Lower lobe of right lung (tissue), 2 donors: ENCODE measurements around the gene CYB5B. TPM values are rescaled to one million over a fixed set of nuclear protein-coding genes. Genes with fewer than 3 reads are reported as not detected.

ENCODE experiments used
- ATAC-seq, 2 donors: fragments of 200-7000 bp; cut with Tn5 transposase; one replicate each; pipeline ENCODE4 v1.9.1; 2020 to 2022; ENCODE audit warnings: mild to moderate bottlenecking in 2 of 2, moderate library complexity in 2 of 2
- DNase-seq: peaks from one replicate; pipeline ENCODE4 v3.0.0-alpha.2; 2020
- H3K27ac ChIP-seq: fragments of 200-600 bp; one replicate; pipeline ENCODE4 v1.8.0; 2022
- H3K27me3 ChIP-seq: fragments of 200-600 bp; one replicate; pipeline ENCODE4 v1.8.0; 2022; ENCODE audit warnings: low read depth
- H3K36me3 ChIP-seq: fragments of 200-600 bp; one replicate; pipeline ENCODE4 v1.8.0; 2022; ENCODE audit warnings: mild to moderate bottlenecking
- H3K4me1 ChIP-seq: fragments of 200-600 bp; one replicate; pipeline ENCODE4 v1.8.0; 2022
- H3K4me3 ChIP-seq: fragments of 200-600 bp; one replicate; pipeline ENCODE4 v1.8.0; 2022; ENCODE audit warnings: mild to moderate bottlenecking
- H3K9me3 ChIP-seq: fragments of 200-600 bp; one replicate; pipeline ENCODE4 v1.8.0; 2022
- CTCF ChIP-seq: fragments of 200-600 bp; IDR thresholded peaks from one replicate; pipeline ENCODE4 v1.8.0; 2022; ENCODE audit warnings: antibody characterized with exemption, mild to moderate bottlenecking
- intact Hi-C: fragments of 100-400 bp; cut with DNase I; formaldehyde crosslinking; loops from one replicate; pipeline ENCODE4 v1.11.0; 2022
- total RNA-seq: library from RNA; stranded (reverse); fragmentation: NEBNext Ultra II Directional; extraction: Animal tissue kit (Norgen Biotek cat#: 25700); gene quantifications from one replicate; pipeline ENCODE4 v1.2.1, GENCODE V29; 2021
- donor health status: DM: no; HTN: yes; CAD: no; lungs with severe emphysema.

The CYB5B gene
- total RNA-seq, 1 donor from 2014 or later, result 78.2 TPM

- no peak for ATAC-seq
These were observed 14.0 kb upstream of the CYB5B start for GRCh38 chr16:69410219-69410990.

DNA sequence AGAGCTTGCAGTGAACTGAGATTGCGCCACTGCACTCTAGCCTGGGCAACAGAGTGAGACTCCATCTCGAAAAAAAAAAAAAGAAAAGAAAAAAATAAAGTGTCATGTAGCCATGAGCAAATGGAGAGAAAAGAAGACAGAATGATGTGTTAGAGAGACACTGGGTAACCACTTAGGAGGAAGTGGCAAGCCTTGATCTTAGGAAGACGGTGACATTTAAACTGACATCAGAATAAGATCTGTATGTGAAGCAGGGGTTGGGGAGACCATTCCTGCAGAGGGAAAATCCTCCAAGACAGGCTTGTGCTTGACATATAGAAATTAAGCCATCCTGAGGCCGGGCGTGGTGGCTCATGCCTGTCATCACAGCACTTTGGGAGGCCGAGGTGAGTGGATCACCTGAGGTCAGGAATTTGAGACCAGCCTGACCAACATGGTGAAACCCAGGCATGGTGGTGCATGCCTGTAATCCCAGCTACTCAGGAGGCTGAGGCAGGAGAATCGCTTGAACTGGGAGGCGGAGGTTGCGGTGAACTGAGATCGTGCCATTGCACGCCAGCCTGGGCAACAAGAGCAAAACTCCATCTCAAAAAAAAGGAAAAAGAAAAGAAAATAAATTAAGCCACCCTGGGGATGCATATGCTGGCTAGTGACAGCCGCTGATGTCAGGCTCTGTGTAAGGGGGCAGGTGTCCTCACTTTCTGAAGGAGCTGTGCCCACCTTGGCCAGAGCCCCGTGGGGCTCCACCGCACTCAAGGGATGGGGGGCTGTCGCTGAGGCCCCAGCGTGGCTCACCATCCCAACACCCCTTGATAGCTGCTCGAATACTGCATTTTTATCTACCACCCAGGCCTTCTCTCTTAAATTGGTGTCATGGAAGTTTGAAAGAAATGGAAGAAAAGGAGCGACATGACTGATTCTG is 13.1 kb upstream of the CYB5B start:
- ATAC-seq, result no peak
- no peak for TF ChIP-seq CTCF
- no peak overlapping the region for H3K27ac ChIP-seq
- intact Hi-C loops, result no loop called here
- no peak overlapping the region for H3K4me3 ChIP-seq
- H3K9me3 ChIP-seq, result no peaks in the 10 kb centered on the region
- peaks cover 17% of the 10 kb centered on the region for H3K4me1 ChIP-seq
- DNase-seq, result no peak
- H3K27me3 ChIP-seq, result no peaks in the 10 kb centered on the region
- no peaks in the 10 kb centered on the region for H3K36me3 ChIP-seq

More at GRCh38 chr16:69410219-69410990, 14.0 kb upstream of the CYB5B start:
- H3K36me3 ChIP-seq, result no peaks in the 10 kb centered on the region
- H3K4me3 ChIP-seq, result no peak overlapping the region
- H3K27ac ChIP-seq, result peak overlapping the region; percentile 24
- TF ChIP-seq CTCF, result no peak
- no peaks in the 10 kb centered on the region for H3K27me3 ChIP-seq
- H3K4me1 ChIP-seq, result peaks cover 25% of the 10 kb centered on the region
- DNase-seq, result no peak
- intact Hi-C loops, result no loop called here
- H3K9me3 ChIP-seq, result no peaks in the 10 kb centered on the region

DNA sequence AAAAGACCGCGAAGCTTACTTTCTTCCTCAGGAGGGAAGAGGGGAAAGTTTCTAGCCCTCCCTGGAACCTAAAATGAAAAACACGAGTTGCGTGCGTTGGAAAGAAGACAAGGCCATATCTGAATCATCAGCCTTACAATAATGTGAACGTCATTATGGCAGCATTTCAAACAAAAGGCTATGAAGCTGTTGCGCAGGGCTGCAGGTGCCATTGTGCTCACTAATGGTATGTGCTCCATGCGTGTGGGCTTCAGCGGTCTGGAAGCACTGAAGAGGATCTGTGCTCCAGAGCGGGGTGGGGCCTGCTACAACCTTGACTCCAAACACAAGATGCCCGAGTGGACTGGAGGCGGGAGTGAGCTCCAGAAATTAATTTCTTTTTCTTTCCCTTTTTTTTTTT is 12.1 kb upstream of the CYB5B start:
- H3K27ac ChIP-seq, result no peak overlapping the region
- H3K4me3 ChIP-seq, result no peak overlapping the region
- H3K9me3 ChIP-seq, result no peaks in the 10 kb centered on the region
- H3K36me3 ChIP-seq, result no peaks in the 10 kb centered on the region
- no peak for TF ChIP-seq CTCF
- intact Hi-C loops, result no loop called here
- no peak for DNase-seq
- H3K4me1 ChIP-seq, result peaks cover 25% of the 10 kb centered on the region
- no peaks in the 10 kb centered on the region for H3K27me3 ChIP-seq
- no peak for ATAC-seq

DNA sequence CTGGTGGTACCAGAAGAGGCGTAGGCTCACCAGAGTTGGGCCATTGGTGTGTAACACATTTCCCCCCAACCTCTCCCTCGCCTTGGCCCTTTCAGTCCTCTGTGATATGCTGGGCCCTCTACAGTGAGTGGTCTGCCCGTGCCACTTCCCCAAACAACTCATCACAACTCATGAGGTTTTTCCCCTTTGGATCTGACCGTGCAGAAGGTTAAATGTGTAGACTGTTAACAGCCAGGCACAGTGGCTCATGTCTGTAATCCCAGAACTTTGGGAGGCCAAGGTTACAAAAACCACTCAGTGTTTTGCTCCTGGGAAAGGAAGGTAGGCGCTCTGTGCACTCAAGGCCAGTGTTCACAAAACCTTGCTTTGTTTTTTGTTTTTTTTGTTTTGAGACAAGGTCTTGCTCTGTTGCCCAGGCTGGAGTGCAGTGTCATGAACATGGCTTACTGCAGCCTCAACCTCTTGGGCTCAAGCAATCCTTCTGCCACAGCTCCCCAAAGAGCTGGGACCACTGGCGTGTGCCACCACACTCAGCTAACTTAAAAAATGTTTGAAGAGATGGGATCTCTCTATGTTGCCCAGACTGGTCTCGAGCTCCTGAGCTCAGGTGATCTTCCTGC is 11.3 kb upstream of the CYB5B start:
- intact Hi-C loops, result no loop called here
- ATAC-seq (no peak), DNase-seq (no peak)
- Histone ChIP-seq H3K4me3 (no peak overlapping the region), H3K36me3 (no peaks in the 10 kb centered on the region), H3K9me3 (no peaks in the 10 kb centered on the region), H3K27me3 (no peaks in the 10 kb centered on the region), H3K4me1 (peaks cover 28% of the 10 kb centered on the region), H3K27ac (no peak overlapping the region)
- no peak for TF ChIP-seq CTCF

GRCh38 chr16:69417520-69418199 is 6.8 kb upstream of the CYB5B start:
- Histone ChIP-seq H3K4me1 (peaks cover 12% of the 10 kb centered on the region), H3K27me3 (no peaks in the 10 kb centered on the region), H3K27ac (peak overlapping the region; percentile 72), H3K9me3 (no peaks in the 10 kb centered on the region), H3K36me3 (no peaks in the 10 kb centered on the region), H3K4me3 (no peak overlapping the region)
- TF ChIP-seq CTCF, result no peak
- intact Hi-C loops, result no loop called here
- ATAC-seq (peak; percentile 86 to 88), DNase-seq (no peak)
